GM12865 (cell line): ENCODE measurements around the gene NLRC3.
A peak's percentile ranks its signal among the peaks of the same experiment; 100 is the strongest.

Source experiments
- DNase-seq: peaks from one replicate; pipeline ENCODE4 v3.0.0; 2010; ENCODE audit warnings: low read depth
- H3K4me3 ChIP-seq: 2 replicates; pipeline ENCODE4 v1.5.1; 2011; ENCODE audit warnings: mild to moderate bottlenecking, low read depth, low read length, control low read depth
- TF ChIP-seq, protein P1 (sequence below): IDR thresholded peaks from 2 replicates; pipeline ENCODE4 v1.5.1; 2011; ENCODE audit warnings: low read length, control low read depth, low read depth, inconsistent platforms; ENCODE audit not compliant: insufficient read depth; ENCODE audit errors: missing control alignments

The NLRC3 gene

GRCh38 chr16:3580686-3581085, 3.5 kb upstream of the NLRC3 start:
- TF ChIP-seq, protein P1, sequence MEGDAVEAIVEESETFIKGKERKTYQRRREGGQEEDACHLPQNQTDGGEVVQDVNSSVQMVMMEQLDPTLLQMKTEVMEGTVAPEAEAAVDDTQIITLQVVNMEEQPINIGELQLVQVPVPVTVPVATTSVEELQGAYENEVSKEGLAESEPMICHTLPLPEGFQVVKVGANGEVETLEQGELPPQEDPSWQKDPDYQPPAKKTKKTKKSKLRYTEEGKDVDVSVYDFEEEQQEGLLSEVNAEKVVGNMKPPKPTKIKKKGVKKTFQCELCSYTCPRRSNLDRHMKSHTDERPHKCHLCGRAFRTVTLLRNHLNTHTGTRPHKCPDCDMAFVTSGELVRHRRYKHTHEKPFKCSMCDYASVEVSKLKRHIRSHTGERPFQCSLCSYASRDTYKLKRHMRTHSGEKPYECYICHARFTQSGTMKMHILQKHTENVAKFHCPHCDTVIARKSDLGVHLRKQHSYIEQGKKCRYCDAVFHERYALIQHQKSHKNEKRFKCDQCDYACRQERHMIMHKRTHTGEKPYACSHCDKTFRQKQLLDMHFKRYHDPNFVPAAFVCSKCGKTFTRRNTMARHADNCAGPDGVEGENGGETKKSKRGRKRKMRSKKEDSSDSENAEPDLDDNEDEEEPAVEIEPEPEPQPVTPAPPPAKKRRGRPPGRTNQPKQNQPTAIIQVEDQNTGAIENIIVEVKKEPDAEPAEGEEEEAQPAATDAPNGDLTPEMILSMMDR, result no peak
- DNase-seq, result no peak
- no peak overlapping the region for H3K4me3 ChIP-seq

DNA sequence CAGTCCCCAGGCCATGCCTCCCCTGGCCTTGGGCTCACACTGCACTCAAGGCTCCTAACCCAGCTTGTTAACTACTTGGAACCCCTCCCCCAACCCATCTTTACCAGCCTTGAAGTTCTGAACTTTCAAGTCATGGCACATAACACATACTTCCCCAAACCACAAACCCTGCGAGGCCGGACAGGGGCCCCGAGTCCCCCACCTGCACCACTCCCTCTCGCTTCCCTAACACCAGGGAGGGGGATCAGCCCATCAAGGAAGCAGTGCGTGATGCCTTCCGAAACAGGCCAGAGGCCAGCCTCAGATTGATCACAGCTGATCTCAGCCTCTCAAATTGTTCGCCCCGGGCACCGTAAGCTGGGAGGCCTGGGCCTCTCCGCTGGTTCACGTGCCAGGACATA, 3.0 kb upstream of the NLRC3 start:
- no peak overlapping the region for H3K4me3 ChIP-seq
- no peak for DNase-seq
- TF ChIP-seq, protein P1, result no peak

- TF ChIP-seq, protein P1, result no peak
- H3K4me3 ChIP-seq, result no peak overlapping the region
These were observed 2.6 kb upstream of the NLRC3 start for GRCh38 chr16:3579776-3580175.

DNA sequence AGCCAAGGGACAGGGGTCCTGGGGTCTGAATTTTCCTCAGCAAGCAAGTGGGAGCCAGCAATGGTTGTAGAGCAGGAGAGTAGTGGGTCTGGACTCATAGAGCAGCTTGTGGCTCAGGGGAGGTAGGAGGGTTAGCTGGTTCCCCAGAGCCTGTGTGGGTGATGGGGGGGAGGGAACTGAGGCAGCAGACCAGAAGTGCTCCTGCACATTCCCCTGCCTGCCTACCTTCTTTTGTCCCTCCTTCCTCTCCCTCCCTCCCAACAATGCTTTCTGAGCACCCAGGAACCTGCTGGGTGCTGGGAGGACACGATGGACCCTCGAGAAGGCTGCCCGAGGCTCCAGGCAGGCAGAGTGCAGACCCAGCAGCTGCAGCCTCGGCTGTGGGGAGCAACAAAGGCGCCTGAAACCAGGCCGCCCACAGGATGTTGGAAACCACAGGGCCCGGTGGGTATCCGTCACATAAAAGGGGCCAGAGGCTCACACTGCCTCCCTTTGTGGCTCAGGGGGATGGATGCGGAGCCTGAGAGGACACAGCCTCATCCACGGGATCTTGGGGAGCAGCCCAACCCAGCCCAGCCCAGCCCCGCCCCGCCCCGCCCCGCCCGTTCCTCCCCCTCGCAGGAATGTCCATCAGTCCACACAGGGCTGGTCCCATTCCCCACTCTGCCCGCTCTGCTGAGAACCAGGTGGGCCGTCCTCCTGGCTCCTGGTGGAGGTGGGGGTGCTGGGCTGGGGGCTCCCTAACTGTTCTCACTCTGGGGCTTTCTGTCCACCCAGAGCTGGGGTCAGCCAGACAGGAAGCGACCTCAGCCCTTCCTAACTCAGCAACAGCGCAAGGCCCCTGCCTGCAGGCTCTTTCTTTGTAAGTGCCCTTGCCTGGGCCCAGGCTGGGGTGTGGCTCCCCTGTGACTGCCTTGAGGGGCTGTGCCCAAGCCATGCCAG, 1.7 kb upstream of the NLRC3 start:
- TF ChIP-seq, protein P1, result no peak
- peak overlapping the region; percentile 0 for H3K4me3 ChIP-seq
- DNase-seq, result peak; percentile 92

More at GRCh38 chr16:3579776-3580175, 2.6 kb upstream of the NLRC3 start:
- no peak for DNase-seq

DNA sequence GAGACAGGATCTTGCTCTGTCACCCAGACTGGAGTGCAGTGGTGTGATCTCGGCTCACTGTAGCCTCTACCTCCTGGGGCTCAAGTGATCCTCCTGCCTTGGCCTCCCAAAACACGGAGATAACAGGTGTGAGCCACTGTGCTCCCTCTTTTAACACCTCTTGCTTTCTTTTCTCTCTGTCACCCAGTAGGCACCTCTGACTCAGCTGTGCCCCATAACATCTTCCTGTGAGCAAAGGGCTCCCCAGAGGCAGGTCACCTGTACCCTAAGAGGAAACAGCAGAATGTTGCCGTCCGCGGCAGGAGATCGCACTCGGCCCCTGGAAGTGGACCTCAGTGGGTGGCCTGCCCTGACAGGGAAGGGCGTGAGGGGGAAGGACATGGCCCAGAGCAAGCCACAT, 918 bp upstream of the NLRC3 start:
- peak; percentile 60 for DNase-seq
- H3K4me3 ChIP-seq, result peak overlapping the region; percentile 0
- TF ChIP-seq, protein P1, result no peak

DNA sequence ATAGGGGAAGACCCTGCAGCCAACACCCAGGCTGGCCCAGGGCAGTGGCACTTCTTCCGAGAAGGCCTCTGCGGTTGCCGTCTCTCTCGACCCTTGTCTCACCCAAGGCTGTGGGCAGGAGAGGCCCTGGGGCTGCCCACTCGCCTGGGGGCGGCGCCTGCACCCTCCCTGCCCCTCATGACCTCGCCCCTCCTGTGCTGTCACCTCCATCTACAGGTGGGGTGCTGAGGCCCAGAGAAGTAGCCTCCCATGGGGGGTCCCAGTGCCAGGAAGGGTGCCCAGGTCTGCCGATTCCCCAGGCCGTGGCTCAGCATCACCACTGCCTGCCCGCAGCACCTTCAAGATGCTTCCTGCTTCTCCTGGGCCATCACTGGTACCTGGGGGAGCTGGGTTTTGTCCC, 992 bp downstream of the NLRC3 start:
- H3K4me3 ChIP-seq, result peak overlapping the region; percentile 79
- TF ChIP-seq, protein P1, result no peak
- DNase-seq, result peak; percentile 24
